Amniotic stem cell (primary cell): ENCODE results near the gene PCYT2.

Experiments
- DNase-seq: peaks from one replicate; lab custom pipeline; 2025; lab: John Stamatoyannopoulos, UW

PCYT2 gene

DNA sequence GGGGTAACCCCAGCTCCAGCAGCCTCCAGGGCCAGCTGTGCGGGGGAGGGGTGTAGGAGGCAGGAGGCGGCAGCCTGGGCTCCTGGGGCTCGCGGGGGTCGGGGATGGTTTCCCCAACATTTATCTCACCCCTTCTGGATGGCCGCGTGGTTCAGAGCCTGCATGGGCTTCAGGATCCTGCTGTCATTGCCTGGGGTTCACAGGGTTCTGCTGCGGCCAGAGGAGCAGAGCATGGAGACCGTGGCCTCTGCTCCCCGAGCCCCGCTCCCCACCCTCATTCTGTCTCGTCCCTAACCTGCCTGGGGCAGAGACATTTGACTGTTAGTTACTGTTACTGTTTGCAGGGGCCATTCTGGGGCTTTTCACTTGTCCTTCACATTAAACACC, 31.0 kb upstream of the PCYT2 start:
- DNase-seq, result no peak

DNA sequence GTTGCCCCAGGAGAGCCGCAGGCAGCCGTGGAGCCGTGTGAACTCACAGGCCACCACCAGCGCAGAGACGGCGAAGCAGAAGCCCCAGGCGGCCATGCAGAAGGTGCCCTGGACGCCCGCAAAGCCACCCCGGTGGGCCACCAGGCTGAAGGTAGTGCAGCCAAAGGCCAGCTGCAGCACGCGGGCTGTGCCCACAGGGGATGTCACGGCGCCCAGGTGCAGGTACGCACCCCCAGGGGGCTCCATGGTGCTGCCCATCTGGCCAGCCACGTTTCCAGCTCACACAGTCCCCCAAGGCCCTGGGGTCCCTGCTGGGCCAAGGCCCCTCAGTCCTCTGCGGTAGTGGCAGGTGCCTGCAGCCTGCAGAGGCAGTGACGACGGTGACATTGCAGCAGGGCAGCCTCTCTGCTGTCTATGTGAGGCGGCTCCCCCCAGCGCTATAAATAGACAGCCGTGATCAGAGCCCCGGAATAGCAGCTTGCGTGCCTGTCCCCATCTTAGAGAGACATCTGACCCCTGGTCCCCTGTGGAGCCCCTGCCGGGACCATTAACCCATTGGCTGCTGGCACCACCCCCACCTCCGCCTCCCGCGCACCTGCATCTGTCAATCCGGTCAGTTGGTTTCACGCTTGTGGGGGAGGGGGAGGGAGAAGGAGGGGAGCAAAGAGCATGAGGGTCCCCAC, 30.4 kb upstream of the PCYT2 start:
- no peak for DNase-seq

DNA sequence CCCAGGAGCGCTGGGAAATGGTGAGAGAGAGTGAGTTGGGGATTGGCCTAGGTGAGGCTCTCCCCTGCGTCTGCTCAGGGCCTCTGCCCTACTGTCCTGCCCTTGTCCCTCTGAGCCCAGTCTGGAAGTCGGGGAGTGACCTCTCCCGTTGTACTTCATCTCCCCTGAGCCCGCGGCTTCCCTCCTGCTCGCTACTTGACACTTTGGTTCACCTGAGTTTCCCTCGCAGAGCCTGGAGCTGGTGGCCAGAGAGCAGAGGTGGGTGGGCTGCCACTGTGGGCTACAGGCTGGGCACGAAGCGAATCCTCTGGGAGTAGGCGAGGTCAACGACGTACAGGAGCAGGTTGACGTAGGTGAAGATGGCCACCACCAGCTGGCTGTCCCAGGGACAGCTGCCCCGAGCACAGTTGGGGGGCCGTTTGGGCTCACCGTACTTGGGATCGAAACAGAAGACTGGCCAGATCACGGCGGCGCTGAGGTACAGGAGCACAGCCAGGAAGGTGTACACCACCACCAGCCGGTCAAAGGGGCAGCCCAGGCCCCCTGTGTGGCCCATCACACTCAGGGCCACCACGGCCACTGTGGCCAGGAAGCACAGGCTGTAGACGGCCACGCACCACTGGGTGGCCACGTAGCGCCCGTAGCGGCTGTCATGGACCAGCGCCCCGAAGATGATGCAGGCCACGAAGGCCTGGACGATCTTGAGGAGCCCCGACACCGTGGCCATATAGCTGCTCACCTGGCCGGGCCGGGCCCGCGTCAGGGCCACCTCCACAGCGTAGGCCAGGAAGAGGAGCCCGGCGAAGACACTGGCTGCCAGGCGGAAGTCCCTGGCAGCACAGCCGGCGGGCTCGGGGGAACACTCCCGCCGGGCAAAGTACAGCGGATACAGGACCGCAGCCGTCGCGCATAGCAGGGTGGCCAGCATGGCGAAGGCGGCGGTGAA, 29.6 kb upstream of the PCYT2 start:
- no peak for DNase-seq

DNA sequence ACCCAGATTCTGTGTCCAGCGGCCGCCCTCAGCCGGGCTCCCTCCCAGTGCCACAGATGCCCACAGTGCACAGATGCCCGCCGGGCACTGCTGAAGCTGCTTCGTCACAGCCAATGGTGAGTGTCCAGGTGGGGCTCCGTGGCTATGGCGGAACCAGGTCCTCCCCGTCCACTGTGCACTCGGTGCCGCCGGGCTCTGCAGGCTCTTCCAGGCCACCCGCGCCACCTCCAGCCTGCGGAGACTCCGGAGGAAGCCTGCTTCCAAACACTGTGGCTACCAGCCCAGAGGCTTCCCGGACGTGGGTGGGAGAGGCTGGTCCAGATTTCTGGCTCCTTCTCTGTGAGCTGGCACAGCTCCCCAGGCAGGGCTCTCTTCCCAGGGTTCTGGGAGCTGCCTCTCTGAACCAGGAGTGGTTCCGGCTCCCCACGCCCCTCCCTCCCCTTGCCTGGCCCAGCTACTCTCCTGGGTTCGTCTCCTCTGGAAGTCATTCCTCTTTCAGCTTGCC, 28.7 kb upstream of the PCYT2 start:
- no peak for DNase-seq

DNA sequence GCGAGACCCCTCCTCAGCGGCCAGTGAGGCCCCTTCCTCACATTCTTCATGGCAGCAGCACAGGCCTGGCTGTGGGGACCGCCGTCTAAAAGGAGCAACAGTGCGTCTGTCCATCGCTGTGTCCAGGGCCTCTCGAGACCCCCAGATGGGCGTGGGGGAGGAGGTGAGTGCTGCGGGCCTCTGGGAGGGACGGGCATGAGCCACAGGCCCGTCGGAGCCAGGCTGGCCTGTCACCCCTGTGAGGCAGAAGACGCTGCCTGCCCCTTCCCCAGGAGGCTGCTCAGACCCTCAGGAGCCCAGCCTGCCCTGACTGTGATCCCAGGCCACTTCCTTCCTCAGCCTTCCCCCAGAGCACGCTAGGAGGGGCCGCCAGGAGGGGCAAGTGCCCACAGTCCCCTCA, 28.0 kb upstream of the PCYT2 start:
- no peak for DNase-seq

DNA sequence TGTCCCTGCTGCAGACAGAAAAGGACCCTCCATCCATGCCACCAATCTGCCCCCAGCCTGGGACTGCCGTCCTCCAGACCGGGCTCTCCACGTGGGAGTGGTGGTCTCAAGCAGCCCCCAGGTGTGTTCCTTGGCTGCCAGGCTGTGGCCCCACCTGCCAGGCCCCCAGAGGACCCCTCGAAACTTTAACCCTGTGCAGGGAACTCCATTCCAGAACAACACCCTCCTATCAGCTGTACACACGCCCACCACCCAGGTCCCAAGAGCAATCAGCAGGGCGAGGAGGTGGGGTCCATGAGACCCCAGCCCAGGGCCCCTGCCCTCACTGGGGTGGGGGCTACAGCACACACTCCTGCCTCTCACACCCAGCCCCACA, 24.5 kb upstream of the PCYT2 start:
- DNase-seq, result no peak

DNA sequence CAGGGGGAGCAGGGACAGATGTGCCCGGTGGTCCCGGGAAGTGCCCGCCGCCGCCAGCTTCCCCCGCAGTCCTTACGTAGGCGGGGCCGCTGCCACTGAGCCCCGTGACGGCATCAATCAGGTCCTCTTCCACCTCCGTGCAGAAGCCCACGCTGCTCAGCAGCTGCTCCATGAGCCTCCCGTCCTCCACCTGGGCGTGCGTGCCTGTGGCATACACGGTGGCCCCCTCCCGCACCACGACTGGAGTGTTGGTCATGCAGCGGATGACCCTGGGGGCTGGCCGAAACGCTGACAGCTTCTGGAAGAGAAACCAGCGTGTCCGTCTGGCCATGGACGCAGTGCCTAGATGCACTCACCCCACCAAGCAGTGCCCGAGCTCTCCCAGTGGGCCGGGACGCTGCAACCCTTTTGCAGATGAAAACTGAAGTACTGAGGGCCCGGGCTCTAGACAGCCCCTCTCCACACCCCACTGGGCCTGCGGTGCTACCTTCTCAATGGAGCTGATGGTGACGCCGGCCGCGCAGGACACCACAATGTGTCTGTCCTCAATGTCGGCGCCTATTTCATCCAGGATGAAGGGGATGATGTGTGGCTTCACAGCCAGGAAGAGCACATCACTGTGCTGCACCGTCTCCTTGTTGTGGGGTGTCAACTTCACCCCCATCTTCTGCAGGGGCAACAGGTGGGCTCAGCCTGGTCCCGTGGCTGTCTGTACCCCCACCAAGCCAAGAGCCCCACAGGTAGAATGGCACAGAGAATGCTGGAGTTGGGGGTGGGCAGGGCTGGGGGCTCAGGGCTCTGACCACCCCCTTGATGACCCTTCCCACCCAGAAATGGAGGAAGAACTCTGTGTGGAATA, 23.9 kb upstream of the PCYT2 start:
- no peak for DNase-seq

DNA sequence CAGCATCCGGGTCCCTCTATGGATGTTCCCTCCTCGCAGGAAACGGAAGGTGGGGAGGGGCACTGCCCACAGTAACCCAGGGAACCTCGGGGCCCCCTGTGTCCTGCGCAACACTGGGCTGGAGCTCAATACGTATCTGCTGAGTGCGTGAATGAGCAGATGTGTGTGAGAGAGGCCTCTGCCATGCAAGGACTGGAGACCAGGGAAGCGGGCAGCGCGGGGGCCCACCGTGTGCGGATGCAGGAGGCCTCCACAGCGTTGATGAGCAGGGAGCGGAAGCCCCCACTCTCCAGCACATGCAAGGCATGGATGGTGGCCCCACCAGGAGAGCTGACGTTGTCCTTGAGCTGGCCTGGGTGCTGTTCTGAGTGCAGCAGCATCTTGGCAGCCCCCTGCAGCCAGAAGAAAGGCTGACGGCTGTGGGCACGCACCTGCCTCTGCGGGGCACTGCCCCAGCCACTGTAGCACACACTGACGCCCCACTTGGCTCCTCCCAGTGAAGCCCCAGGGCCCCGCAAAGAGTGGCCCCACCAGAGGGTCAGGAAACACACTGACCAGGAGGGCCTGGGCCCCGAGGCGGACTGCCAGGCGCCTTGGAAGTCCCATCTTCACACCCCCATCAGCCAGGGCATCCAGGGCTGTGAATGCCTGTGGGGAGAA, 23.0 kb upstream of the PCYT2 start:
- DNase-seq, result no peak

DNA sequence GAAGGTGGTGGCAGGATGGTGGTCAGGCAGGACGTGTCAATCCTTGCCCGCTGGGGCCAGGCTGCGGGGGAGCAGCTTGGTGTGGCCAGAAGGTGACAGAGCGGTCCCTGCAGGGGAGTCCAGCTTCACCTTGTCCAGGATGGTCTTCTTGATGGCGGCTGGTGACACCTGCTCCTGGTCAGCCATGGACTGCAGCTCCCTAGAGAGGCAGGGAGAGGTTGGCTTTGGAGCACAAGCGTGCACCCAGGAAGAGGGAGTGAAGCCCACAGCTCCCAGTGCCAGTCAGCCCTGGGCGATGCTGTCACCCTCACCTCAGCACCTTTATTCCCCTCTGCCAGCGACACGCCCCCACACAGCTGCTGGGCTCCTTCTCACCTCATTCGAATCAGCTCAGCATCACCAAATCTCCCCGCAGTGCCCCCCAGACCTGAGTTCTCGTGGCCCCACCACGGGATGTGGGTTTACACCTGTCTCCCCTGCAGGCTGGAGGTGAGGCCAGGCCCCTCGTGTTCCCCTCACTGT, 22.0 kb upstream of the PCYT2 start:
- DNase-seq, result no peak

DNA sequence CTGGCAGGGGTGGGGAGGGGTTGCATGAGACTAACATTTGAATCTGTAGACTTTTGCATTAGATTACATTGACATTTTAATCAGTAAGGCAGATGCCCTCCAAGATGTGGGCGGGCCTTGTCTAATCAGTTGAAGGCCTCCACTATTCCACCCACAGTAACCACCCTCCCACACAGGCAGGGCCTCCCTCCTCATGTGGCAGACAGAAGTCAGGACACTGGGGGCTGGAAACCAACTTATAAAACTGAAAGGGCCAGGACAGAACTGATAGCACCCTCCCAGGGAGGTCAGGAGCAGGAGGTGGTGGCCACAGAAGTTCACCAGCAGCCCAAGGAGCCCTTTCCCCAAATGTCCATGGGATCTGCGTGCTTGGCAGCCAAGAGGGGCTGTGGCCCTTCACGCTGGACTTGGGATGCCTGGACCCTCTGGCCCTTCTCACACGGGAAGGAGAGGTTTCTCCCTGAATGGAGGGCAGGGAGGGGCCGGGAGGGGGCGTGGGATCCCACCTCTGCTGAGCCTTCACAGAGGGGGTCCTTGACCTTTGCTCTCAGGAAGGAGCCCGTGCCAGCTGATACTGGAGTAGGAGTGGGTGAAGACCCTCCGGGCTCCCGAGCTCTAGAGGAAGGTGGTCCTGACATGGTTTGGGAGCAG, 21.3 kb upstream of the PCYT2 start:
- DNase-seq, result no peak

DNA sequence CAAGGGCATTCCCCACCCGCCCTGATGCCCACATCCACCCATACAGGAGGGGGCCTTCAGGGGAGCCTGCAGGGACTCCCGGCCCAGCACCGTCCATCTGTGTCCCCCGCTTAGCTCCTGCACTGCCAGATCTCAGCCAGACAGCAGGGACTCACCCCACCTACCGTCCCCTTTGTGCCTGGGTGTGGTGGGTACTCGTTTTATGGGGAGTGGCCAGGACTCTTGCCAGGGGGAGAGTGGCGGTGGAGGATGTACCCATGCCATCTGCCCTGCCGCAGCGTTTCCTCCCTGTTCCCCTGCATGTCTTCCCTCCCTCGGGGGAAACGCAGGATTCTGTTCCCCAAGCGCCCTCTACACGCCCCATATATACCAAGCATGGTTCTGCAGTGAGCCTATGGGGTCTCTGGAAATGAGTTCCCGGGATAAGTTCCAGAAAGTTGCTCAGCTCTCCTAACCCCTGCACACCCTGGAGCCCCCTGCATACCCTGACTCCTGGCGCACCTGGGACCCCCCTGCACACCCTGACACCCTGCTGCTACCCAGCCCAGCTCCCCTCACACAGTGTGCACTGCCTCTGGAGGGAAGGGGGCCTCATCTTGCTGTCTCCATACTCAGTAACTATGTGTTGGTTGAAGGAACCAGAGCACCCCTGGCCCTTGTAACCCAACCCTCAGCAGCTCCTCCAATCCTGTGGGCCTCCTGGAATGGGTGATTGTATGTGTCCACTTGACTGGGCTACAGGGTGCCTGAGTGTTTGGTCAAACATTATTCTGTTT, 20.5 kb upstream of the PCYT2 start:
- DNase-seq, result no peak

DNA sequence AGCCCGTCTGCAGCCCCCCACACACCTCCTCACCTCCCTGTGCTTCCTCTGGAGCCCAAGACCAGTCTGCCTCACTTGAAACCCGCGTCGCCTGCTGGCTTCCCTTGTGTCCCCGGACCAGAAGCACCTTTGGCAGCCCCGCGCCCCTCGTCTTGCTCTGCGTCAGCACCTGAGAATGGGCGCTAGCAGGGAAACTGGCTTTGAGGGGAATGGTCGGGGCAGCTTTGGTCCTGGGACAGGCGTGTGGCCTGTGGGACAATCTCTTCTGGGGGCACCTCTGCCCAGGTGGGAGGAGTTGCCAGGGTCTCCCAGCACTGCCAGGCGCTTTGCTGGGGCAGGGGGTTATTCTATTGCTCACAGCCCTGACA, 20.0 kb upstream of the PCYT2 start:
- DNase-seq, result no peak

DNA sequence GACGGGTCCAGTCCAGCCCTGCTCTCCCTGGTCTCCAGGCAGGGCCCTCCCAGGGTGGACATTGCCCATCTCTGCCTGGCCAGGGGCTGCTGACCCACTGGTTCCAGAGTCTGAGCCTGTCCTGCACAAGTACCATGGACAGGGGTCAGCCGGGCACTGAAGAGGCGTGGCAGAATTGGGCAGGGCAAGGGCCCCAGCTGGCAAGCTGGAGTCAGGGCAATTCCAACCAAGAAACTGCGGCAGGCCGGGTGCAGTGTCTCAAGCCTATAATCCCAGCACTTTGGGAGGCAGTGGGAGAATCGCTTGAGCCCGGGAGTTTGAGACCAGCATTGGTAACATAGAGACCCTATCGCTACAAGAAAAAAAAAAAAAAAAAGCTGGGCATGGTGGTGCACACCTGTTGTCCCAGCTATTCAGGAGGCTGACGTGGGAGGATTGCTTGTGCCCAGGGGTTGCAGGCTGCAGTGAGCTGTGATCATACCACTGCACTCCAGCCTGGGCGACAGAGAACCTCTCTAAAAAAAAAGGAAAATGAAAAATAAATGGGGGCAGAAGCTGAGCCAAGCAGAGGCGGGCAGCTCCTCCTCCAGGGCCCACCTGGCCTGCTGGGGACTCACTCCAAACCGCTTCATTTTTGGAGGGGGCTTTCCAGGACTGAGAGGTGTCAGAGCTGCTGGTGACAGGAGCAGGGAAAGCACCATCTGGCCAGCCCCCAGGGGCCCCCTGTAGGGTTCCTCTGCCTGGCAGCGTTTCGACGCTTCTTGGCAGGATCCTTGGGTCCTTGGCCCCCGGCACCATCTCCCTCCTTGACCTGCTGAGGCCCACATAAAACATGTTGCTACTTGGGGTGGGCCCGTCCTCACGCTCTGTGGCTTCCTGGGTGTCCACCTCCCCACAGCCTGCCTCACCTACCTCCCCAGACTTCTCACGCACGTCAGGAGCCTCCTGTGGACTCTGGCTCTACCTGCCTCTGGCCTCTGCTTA, 19.2 kb upstream of the PCYT2 start:
- DNase-seq, result no peak

DNA sequence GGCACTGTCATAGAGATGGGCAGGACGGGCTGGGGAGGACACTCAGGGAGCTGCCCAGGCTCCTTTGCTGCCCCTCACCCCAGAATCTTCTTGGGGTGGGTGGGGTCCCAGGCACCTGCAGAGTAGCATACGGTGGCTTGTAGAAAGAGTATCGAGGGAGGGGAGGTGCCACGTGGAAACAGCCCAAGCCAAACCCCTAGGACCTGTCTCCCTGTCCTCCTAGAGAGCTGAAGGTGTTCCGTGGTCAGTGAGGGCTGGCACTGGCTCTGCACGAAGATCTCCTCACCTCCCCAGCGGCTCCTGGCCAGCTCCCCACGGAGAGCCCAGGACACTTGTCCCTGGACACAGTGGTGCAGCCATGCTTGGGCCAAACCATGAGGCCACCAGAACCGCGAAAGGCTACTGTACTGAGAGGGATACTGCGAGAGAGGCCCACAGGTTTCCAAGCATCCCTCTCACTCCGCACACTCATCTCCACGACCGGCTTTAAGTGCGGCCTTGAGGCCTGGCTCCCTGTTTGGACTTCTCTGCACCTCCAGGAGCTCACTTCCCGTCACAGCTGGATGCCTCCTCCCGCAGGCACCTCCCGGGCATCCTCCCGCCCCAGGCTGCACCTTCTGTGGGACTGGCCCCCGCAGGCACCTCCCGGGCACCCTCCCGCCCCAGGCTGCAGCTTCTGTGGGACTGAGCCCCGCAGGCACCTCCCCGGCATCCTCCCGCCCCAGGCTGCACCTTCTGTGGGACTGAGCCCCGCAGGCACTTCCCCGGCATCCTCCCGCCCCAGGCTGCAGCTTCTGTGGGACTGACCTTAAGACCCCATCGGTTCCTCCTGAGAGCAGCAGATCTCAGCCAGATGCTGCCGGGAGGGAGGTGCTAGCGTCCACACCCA, 18.3 kb upstream of the PCYT2 start:
- no peak for DNase-seq

DNA sequence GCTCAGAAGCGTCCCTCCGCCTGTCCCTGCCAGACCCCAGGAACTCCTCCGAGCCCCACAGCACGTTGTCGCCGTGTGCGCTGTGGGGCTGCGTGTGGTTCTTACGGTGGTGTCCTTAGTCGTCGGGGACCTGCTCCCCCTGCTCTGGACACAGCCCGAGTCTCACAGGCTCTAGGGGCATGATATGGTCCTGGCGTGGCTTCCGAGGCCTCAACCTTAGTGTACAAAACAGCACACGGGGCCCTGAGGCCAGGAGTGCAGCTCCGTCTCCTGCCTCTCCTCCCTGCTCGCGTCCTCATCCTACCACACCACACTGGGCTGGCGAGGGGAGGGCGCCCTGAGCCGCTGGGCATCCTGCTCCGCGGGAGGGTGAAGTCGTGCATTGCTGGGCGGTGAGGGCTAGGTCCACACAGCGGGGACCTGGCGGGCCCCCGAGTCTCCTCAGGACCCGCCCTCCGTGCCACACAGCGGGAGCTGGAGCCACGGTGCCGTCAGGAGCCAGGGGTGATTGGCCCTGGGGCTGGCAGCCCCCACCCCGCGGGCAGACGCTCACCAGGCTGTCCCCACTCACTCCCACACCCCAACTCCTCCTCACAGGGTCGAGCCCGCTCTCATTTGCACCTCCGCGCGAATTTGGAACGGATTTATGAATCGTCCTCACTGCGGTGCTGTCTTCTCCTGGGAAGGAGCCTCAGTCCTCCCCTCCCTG, 17.5 kb upstream of the PCYT2 start:
- DNase-seq, result no peak

DNA sequence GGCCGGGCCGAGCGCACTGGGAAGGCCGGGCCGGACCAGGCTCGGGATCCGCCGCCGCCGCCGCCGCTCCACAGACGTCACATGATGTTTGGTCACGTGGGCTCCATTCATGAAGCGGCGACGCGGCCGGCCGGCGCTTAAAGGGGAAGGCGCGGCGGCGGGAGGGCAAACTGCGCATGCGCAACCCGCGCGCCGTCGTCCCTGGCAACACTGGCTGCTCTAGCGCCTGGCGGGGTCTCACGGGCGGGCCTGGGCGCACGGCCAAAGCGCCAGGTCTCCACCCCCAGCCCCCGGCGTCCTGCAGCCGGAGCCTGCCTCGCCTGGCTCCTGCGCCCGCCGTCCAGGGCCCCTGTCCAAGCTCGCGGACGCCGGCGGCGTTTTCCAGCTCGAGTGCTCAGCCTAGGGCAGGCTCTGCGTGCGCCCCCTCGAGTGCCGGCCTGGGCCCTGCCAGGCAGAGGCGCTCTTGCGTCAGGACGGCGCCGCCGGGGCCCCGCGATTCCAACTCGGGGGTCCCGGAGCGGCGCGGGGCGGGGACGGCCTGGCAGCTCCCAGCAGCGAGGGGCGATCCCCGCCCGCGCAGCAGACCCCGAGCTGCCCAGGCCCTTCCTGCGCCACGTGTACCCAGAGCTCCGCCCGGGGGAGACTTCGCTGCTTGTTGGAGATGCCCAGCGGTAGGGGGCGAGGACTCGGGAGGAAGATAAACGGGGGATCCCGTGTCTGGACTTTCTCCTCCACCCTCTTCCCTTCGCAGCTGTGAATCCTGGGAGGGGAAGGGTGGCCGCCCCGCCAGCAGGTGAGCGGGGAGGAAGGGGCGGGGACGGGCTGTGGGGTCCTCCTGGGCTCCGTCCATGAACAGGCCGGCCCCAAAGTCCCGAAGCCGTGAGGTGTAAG, 16.7 kb upstream of the PCYT2 start, which contains the start of gene MAFG:
Gene MAFG (minus strand): TSS at position 83 of the 891 bp plus-strand sequence. CDS start 4,550 bp downstream, outside the sequence.
- peak; percentile 79 for DNase-seq
